HG02981 (cell line): Measurements from ENCODE around the gene FOXP4.

ENCODE experiments used
- ATAC-seq: cut with Tn5 transposase; IDR thresholded peaks from one replicate; pipeline ENCODE4 v1.9.1; 2021; ENCODE audit warnings: mild to moderate bottlenecking, moderate library complexity; ENCODE audit not compliant: unreplicated experiment

The FOXP4 gene

DNA sequence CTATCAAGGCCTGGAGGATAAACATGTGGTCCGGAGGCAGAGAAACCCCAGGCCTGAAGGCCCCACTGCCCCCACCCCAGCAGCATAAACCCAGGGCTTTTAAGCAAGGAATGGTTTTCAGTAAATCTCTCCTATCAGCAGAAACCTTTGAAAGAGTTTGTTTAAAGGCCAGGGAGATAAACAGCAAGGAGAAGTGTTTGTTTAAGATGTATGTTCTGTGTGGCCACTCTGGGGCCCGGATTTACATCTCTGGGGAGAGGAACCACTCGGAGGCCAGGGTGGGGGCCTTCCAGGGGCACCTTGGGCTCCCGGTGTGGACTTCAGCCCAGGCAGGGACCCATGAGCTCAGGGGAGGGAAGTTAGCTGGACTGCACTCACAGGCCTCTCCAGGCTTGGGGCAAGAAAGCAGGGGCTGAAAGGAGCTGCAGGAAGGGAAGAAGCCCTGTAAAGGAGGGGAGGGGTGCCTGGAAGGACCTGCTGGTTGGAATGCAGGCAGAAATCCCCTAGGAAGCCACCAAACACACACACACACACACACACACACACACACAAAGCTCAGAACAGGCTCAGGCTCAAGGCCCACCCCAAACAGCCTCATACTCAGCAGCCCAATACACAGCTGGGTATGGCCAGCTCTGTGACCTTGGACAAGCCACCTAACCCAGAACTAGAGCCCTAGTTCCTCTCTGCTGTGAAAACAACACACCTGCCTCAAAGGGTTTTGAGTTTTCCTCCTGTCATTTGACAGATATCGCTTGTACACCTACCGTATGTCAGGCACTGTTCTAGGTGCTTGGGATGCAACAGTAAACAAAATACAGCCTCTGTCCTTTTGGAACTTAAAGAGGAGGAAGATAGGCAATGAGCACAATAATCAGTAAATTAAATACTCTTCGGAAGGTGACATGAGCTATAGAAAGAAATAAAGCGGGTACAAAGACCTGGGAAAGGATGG is 26.2 kb upstream of the FOXP4 start:
- no peak for ATAC-seq

DNA sequence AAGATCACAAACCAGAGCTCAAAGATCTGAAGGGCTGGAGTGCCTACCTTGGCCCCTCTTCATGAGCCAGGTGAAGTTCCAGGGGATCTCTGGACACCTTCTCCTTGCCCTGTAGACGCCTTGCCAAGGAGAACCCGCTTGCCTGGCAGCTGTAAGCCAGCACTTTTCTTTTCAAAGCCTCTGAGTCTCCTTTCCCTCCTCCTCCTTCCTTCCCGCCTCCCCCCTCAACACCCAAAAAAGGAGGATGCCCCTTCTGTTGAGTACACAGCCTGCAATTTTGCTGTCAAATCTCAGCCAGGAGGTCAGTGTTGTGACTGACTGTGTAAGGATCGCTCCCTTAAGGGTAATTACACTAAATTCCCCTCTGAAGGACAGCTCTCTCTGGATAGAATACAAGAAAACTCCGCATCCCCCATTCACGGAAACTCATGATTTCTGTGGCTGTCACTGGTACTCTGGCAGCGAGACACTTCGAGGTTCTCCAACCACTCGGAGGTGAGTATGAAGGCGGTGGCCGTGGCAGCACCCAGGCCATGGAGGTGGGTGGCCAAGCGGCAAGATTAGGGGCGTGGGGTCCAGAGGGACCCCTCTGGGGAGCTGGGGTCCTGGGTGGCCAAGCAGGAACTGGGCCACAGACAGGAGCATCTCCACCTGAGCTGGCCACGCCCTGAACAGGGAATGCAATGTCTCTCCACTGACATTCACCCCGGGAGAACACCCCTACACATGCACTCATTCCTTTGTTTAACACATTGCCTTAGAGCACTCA is 23.2 kb upstream of the FOXP4 start:
- no peak for ATAC-seq

DNA sequence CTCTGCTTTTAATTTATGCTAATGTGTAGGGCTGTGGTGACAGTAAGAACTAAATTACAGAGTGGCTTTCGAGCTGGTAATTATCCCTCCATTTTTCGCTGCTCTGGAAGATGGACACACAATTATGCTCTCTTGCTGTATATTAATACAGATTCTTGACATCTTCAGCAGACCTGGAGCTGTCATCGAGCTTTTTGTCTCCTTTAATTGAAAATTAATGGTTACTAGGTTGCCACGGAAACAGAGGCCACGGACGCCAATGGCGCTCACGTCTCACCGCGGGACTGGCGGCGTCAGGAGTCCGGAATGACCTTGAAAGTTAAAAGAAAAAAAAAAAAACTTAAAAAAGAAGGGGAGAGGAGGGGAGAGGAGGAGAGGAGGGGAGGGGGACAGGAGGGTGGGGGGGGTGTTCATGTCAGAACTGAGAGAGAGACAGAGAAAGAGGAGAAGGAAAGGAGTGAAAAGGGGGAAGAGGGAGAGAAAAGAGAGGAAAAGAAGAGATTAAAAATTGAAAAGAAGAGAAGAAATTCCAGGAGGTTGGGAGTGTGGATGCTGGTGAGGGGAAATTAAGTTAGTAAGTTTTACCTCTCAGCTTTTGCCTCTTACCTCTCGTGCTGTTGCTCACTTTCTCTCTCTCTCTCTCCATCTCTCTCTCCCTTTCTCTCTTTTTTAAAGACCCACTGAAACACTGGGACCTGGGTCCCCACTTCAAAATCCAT is 22.1 kb upstream of the FOXP4 start:
- no peak for ATAC-seq

DNA sequence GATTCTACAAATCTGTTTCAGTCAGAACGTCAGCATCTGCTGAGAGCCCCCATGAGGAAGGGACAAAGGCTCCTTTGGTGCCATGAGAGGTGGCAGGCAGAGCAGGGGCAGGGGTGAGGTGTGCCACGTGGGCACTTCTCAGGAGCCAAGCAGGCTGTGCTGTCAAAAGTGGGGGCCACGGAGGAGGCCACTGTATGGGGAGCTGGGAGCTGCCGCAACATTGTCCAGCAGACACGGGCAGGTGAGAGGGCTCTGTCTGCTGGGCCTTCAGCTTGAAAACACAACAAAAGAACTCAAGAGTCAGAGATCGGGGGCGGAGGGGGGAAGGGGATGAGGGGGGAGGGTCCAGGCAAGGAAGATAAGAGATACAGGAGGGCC is 21.6 kb upstream of the FOXP4 start:
- ATAC-seq, result no peak

DNA sequence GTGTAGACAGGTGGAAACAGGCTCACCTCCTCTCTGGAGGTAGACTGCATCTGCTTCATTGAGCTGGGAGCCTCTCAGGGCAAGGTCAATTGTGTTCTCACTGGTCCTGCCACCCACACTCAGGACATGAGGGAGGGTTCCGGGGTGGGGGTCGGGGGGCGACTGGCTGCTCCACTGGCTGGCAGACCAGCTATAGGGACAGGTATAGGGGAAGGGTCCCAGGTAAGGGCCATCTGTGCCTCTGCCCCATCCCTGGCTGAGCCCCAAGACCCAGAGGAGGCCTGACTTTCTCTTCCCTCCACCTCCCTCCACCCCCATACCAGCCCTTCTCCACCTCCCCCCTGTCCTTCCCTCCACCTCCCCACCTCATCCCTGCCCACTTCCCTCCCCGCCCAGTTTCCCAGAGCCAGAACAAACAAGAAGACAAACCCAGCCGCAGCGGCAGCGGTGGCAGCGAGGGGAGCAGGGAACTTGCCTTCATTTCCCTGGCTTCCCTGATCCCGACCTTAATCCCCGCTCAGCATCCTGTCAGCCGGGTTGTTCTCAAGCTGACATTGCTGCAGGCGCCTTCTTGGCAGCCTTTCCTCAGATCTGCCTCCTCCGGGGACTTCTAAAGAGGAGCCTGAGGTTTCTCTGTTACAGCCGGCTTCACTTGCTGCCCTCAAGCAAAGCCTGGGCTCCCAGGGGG is 18.3 kb upstream of the FOXP4 start:
- ATAC-seq, result no peak

DNA sequence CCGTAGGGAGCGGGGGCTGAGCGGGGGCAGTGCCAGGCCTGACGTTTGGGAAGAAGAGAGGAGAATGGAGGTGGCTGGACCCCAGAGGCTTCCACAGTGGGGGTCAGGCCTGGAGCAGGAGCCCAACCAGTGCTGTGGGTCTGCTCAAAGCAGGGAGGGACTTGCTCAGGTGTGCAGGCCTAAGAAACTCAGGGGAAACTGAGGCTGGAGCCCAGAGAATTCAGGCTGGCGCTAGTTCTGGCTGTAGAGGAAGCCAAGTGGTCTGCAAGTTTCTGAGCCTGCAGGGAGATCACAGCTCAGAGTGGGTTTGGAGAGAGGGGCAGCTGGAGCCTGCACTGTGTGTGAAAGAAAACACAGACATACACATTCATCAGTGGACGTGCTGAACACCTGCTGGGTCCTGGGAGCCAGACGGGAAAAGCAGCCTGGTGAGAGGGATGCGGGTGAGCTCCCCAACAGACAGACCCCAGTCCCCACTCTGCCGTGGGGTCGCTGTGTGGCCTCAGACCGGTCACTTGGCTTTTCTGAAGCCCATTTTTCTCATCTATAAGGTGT is 17.7 kb upstream of the FOXP4 start:
- no peak for ATAC-seq

DNA sequence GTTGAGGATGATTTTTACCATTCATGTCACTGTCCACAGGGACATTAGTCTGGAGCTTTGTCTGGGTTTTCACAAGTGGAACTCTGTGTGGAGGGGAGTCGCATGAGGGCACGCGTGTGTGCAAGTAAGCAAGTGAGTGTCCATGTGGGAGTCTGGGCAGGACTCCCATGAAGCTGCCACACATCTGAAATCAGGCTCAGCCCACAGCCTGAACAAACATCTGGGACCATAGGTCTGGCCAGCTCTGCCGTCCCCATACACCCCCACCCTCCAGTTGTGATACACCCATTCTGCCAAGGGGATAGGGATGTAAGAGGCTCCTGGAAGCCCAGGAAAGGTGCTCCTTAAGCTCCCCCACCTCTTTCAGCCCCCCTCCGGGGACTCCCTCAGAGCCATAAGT is 17.1 kb upstream of the FOXP4 start:
- ATAC-seq, result no peak

DNA sequence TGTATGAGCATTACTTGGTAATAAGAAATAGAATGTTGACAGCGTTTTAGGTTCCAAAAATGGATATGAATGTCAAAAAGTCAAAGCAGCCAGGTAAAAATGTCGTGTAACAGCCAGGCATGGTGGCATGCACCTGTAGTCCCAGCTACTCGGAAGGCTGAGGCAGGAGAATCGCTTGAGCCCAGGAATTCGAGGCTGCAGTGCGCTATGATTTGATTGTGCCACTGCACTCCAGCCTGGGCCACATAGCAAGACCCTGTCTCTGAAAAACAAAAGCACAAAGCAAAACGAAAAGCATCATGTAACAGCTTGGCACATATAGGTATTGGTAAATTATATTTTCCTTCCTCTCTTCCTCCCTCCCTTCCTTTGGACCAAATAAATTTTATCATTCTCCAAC is 16.2 kb upstream of the FOXP4 start:
- ATAC-seq, result no peak

DNA sequence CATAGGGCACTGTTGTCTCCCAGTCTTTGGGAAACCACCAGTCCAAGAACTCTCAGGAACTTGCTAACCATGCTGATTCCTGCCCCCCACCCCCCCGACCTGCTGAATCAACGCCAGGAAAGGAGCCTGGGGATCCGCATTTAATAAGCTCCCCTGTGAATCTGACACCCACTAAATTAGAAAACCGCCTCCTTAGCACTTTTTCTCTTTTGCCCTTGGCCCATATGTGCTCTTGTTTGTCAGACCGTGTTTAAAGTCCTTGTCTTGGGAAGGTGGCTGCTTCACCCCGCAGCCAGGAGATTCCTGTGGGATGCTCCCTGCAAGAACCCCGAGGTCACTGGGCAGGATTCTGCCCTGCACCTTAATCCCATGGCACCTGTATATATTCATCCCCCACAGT is 15.7 kb upstream of the FOXP4 start:
- no peak for ATAC-seq

DNA sequence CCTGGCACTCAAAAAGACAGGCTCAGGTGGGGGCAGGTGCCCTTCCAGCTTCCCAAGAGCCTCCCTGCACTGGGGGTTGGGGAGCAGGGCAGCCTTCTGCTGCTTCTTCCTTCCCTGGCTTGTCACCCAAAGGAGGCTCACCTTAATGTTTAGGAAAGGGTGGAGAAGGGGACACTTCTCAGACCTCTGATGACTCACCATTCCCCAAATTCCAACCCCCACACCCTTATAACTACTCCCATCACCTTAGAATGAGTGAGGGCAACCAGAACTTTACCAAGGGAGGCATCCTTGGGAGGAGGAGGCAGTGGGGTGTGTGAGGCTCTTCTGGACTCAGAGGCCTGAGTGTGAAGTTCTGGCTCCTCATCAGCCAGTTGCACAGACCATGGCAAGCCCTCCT is 15.2 kb upstream of the FOXP4 start:
- ATAC-seq, result no peak

DNA sequence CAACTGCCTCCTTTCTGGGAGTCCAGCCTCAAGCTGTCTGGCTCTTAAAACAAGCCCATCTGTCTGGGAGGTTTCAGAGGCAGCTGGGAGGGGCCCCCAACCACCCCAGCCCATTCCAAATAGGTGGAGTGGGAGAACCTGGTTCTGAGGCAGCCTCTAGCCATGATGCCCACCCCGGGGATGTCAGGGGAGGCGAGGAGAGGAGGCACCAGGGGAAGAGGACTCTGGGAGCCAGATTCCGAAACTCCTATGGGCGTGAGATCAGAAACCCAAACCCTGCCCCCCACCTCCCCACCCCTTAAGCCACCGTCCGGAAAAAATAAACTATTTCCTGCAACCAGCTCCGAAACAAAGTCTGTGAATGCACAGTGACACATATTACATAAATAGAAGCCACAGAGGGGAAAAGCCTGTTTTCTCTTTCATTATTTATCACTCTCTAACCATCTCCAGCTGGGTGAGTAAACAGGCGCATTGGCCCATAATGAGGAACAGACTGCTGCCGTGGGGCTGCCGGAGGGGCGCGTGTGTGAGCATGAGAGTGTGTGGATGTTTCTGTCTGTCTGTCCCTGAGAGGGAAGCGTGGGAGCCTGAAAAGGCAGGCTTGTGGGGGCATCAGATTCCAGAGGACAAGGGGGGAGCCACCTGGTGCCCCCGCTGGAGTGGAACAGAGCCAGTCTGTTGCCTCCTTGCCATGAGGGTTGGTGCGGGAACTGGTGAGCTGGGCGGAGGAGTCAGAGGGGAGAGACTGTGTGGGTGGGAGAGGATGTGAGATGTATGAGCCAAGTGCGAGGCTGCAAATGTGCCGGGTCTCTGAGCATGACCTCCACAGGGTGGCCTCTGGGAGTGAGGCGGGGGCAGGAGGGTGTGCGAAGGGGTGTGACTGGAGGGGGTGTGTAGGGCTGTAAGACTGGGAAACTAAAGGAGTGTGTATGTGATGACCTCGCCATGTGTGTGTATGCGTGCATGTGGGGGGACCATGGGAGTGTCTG is 14.3 kb upstream of the FOXP4 start:
- ATAC-seq, result peak; percentile 87

DNA sequence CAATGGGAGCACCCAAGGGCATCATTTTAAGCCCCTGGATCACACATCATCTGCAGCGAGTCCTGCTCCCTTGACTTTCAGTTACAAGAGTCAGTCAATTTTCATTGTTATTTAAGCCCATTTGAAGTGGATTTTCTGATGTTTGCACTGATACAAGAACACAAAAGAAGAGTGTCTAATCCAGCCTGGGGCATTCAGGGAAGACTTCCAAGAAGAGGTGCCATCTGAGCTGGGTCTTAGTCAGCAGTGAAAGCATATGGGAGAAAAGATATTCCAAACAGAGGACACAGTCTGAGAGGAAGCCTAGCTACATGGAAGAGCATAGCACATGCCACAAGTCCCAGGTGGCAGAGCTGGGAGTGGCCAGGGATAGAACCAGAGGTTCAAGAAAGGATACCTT is 10.4 kb upstream of the FOXP4 start:
- ATAC-seq, result no peak

DNA sequence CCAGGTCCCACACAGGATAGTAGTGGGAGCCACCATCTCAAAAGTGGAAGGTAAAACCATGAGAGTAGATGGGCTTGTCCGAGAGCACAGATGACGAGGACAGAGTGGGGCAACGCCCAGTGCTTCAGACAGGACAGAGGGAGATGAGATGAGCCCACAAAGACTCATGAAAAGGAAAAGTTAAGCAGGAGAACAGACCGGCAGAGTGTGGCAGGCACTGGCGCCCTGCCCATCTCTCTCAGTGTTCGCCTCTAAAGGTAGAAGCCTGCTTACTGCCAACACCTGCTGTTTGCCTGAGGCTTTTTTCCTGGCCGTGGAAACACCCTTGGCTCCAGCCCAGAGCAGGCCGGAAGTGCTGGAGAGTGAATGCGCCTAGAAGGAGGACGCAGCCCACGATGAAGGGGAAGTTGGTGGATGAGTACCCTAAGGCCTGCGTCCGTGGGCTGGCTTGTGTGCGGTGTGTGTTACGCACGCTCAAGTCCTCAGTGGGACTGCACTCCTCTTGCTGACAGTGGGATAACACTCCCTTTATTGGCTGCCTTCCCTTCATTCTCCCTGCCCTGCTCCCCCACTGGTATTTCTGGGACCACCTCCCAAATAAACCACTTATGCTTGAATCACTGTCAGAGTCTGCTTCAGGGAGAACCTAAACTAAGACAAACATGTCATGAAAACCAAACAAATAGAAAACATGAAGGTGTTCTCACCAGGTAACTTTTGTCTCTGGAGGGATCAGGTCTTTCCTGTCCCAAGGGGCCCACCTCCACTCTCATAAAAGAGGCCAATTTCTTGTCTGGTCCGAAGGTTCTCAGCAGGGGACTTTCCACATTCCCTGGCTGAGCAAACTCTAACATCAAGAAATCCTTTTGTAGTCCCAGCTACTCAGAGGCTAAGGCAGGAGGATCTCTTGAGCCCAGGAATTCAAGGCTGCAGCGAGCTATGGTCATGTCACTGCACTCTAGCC is 9.1 kb upstream of the FOXP4 start:
- ATAC-seq, result no peak

DNA sequence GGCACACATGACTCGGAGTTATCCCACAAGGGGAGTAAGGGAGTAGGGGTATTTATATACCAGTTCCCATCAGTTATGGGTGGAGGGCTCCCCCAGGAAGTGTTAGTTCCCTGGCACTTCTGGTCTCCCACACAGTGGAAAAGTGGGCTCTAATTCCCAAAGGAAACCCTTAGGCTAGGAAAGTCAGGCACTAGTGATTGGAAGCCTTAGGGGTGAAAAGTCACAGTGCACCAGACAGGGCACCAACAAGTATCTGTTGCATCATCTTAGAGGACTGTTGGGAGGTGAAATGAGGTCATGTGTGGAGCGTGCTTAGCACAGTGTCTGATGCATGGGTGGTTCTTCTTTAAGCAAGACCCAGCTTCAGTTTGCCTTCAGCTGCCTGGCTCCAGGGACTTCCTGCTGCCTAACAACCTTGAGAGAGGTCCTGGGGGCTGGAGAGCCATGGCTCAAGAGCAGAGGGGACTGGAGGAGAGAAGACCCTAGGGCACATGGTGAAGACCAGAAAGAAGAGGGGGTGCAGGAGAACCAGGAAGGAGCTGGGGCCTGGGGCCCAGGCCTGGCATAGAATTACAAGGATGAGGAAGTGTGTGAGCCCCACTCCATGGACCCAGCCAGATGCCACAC is 7.5 kb upstream of the FOXP4 start:
- no peak for ATAC-seq

DNA sequence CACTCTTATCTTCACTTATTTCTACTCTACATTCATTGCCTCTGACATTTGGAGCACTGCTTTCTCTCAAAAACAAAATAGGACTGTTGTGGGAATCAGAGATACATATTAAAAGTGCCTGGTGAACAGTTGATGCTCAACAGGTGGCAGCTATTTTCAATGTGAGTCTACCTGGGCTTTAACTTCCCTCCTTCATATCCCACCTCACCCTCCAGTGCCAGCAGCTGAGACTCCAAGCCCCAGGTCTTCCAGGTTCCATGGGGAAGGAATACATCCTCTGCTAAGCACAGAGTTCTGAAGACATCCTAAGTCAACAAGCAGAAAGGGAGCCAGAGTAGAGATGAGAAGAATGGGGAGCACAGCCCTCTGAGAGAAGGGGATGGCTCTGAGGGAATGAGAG is 7.0 kb upstream of the FOXP4 start:
- ATAC-seq, result no peak

DNA sequence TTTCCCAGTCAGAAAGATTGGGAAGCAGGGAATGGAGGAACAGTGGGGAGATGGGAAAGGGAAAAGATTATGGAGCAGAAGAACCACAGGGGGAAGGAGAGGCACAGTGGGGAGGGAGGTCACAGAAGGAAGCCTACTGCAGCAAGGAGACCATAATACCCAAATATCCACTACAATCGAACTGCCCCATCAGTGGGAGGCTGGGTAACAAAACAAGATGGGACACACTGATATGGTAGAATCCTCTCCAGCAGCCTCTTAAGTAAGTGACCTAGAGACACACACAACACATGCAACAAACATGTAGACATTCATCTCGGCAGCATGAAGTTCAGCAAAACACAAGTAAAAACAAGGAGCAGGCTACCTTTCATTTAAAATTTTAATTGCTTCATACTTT is 4.8 kb upstream of the FOXP4 start:
- no peak for ATAC-seq

DNA sequence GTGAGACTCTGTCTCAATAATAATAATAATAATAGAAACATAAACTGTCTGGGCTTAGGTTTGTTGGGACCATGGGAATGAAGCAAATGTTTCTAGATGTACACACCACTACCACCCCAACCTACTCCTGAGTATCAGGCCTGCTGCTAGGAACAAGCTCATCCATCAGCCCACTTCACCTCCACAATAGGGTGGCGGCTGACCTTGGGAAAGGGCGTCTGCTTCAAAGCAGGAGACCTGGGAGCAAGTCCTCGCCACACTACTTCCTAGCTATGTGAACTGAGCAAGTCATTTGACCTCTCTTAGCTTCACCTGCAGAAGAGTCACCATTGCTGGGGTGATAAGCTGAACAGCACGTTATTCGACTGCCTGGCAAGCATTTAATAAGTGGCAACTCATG is 3.1 kb upstream of the FOXP4 start:
- ATAC-seq, result no peak

DNA sequence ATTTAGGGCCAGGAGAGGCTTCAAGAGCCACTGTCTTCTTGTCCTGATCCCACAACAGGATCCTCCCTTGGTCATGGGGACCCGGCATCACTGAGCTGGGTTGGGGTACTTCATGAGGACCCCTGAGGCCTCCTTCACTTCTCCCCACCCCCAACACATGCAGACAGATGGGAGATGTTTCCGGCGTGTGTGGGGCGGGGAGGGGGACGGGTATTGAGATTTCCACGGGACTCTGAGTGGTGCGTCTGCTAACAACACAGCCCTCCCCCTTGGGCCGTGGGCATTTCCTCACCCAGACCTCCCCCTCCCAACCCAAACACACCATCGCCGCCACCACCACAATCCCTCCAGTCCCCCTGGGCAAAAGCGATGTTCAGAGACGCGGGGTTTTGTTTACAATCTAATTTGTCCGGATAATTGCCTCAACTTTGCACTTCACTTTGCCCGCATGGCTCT is 906 bp upstream of the FOXP4 start:
- no peak for ATAC-seq
